Activated naive CD8-positive, alpha-beta T cell treated with anti-CD3 and anti-CD28 coated beads, Interleukin-2, amount 10 ng/mL, durations not matched to agents 7 days and 5 days (primary cell): Measurements from ENCODE around the gene ZFPL1. TPM values are rescaled to one million over a fixed set of nuclear protein-coding genes. Genes with fewer than 3 reads are reported as not detected.

Source experiments
- ATAC-seq: fragments of 150-1000 bp; cut with Tn5 transposase; one replicate; pipeline ENCODE4 v1.10.0; 2021; ENCODE audit warnings: low read depth, moderate library complexity
- POLR2A ChIA-PET: fragments of 350-600 bp; sonication (Branson Sonifier 250); formaldehyde crosslinking; loops from one replicate; lab custom pipeline; 2021; ENCODE audit warnings: antibody characterized with exemption; lab: Charles Lee
- DNase-seq: peaks from one replicate; pipeline ENCODE4 v3.0.0; 2021
- H3K27ac Mint-ChIP-seq: one replicate; pipeline ENCODE4 v1.8.0; 2022; ENCODE audit warnings: mild to moderate bottlenecking, mixed read lengths
- H3K27me3 Mint-ChIP-seq: one replicate; pipeline ENCODE4 v1.8.0; 2022; ENCODE audit warnings: mild to moderate bottlenecking, moderate library complexity, mixed read lengths
- H3K36me3 Mint-ChIP-seq: one replicate; pipeline ENCODE4 v1.8.0; 2021; ENCODE audit warnings: mild to moderate bottlenecking, mixed read lengths
- H3K4me1 Mint-ChIP-seq: one replicate; pipeline ENCODE4 v1.8.0; 2021; ENCODE audit warnings: mixed read lengths
- H3K4me3 Mint-ChIP-seq: one replicate; pipeline ENCODE4 v1.8.0; 2022; ENCODE audit warnings: mild to moderate bottlenecking, moderate library complexity, mixed read lengths
- H3K9me3 Mint-ChIP-seq: one replicate; pipeline ENCODE4 v1.8.0; 2021; ENCODE audit warnings: mixed read lengths
- total RNA-seq, 2 experiments: library from RNA; stranded (reverse); gene quantifications; one replicate each; pipeline ENCODE4 v1.2.3, GENCODE V29; 2021

ZFPL1 gene
- total RNA-seq, 2 experiments from 2014 or later: 37.3 to 41.2 TPM

GRCh38 chr11:65087216-65087615 lies 3.2 kb downstream of the ZFPL1 start:
- Mint-ChIP-seq H3K9me3 (no peaks in the 10 kb centered on the region), H3K27ac (no peak overlapping the region), H3K4me3 (no peak overlapping the region), H3K4me1 (peaks cover 21% of the 10 kb centered on the region), H3K36me3 (peaks cover 18% of the 10 kb centered on the region), H3K27me3 (no peaks in the 10 kb centered on the region)
- DNase-seq: no peak
- no peak for ATAC-seq
- POLR2A ChIA-PET: interaction anchor here (2.2 kb wide), 1 partner anchor 9 kb away, joined by 13 read pairs; the partner anchor contains the start of gene VPS51

- Mint-ChIP-seq H3K9me3 (no peaks in the 10 kb centered on the region), H3K27ac (no peak overlapping the region), H3K4me3 (no peak overlapping the region), H3K4me1 (peaks cover 16% of the 10 kb centered on the region), H3K36me3 (peaks cover 15% of the 10 kb centered on the region), H3K27me3 (no peaks in the 10 kb centered on the region)
- POLR2A ChIA-PET: no interaction called here
- no peak for ATAC-seq
- no peak for DNase-seq
Observed at GRCh38 chr11:65087827-65088226, 3.8 kb downstream of the ZFPL1 start.

- ATAC-seq: no peak
- peak overlapping the region; percentile 63 for H3K27ac Mint-ChIP-seq
- no peaks in the 10 kb centered on the region for H3K27me3 Mint-ChIP-seq
- no peaks in the 10 kb centered on the region for H3K9me3 Mint-ChIP-seq
- no peak overlapping the region for H3K4me3 Mint-ChIP-seq
- no peak for DNase-seq
- peaks cover 12% of the 10 kb centered on the region for H3K4me1 Mint-ChIP-seq
- H3K36me3 Mint-ChIP-seq: peaks cover 12% of the 10 kb centered on the region
- POLR2A ChIA-PET: interaction anchor here (1.1 to 1.5 kb wide), 2 partner anchors 9 to 75 kb away, joined by 4 read pairs; partner anchors contain the start of gene ARL2
Observed at GRCh38 chr11:65089621-65090020, 5.6 kb downstream of the ZFPL1 start.

- Mint-ChIP-seq H3K4me3 (no peak overlapping the region), H3K27me3 (no peaks in the 10 kb centered on the region)
Observed at GRCh38 chr11:65090628-65091027, 6.6 kb downstream of the ZFPL1 start.

GRCh38 chr11:65095427-65095826 lies 11.4 kb downstream of the ZFPL1 start:
- Mint-ChIP-seq H3K27me3 (no peaks in the 10 kb centered on the region), H3K36me3 (no peaks in the 10 kb centered on the region), H3K4me3 (peak overlapping the region; percentile 91), H3K27ac (peak overlapping the region; percentile 97), H3K4me1 (peaks cover 10% of the 10 kb centered on the region), H3K9me3 (no peaks in the 10 kb centered on the region)
- ATAC-seq: no peak
- POLR2A ChIA-PET: interaction anchor here (1.0 to 3.0 kb wide), 10 partner anchors 9 to 81 kb away, joined by 3 to 35 read pairs (median 6); partner anchors contain the start of genes ARL2, CDCA5, FAU and MRPL49
- no peak for DNase-seq

More at GRCh38 chr11:65090628-65091027, 6.6 kb downstream of the ZFPL1 start:
- Mint-ChIP-seq H3K36me3 (peaks cover 11% of the 10 kb centered on the region), H3K27ac (no peak overlapping the region), H3K4me1 (peaks cover 5% of the 10 kb centered on the region), H3K9me3 (no peaks in the 10 kb centered on the region)
- no peak for ATAC-seq
- DNase-seq: no peak
- POLR2A ChIA-PET: interaction anchor here (0.7 to 1.1 kb wide), 2 partner anchors 8 to 59 kb away, joined by 3 to 4 read pairs; no protein-coding TSS in a partner anchor

- ATAC-seq (peak; percentile 97), DNase-seq (peak; percentile 87)
- no peaks in the 10 kb centered on the region for H3K9me3 Mint-ChIP-seq
- H3K36me3 Mint-ChIP-seq: no peaks in the 10 kb centered on the region
- peaks cover 10% of the 10 kb centered on the region for H3K4me1 Mint-ChIP-seq
- POLR2A ChIA-PET: interaction anchor here (0.6 to 3.0 kb wide), 21 partner anchors 8 to 294 kb away, joined by 3 to 35 read pairs (median 4); partner anchors contain the start of genes ARL2, CDCA5, FAU and MRPL49
- peak within 1 kb of the TSS; percentile 91 for H3K4me3 Mint-ChIP-seq
- H3K27me3 Mint-ChIP-seq: no peaks in the 10 kb centered on the region
- peak within 1 kb of the TSS; percentile 97 for H3K27ac Mint-ChIP-seq
Observed at GRCh38 chr11:65095974-65096806, 12.2 kb downstream of the ZFPL1 start, which contains the start of gene VPS51. TSS of gene VPS51 (plus strand) at chr11:65096214. CDS start at chr11:65096251, 37 bp downstream.

- no peaks in the 10 kb centered on the region for H3K9me3 Mint-ChIP-seq
- no peak for ATAC-seq
- H3K4me1 Mint-ChIP-seq: peaks cover 10% of the 10 kb centered on the region
- POLR2A ChIA-PET: interaction anchor here (0.7 to 3.0 kb wide), 16 partner anchors 11 to 173 kb away, joined by 3 to 35 read pairs (median 6); partner anchors contain the start of genes ARL2, CDCA5, FAU and MRPL49
- no peak for DNase-seq
- H3K36me3 Mint-ChIP-seq: no peaks in the 10 kb centered on the region
- H3K27ac Mint-ChIP-seq: peak overlapping the region; percentile 97
- peak overlapping the region; percentile 91 for H3K4me3 Mint-ChIP-seq
- no peaks in the 10 kb centered on the region for H3K27me3 Mint-ChIP-seq
Observed at GRCh38 chr11:65096926-65097325, 12.9 kb downstream of the ZFPL1 start.

GRCh38 chr11:65100674-65101350 lies 16.8 kb downstream of the ZFPL1 start:
- H3K36me3 Mint-ChIP-seq: peaks cover 7% of the 10 kb centered on the region
- no peak overlapping the region for H3K4me3 Mint-ChIP-seq
- DNase-seq: no peak
- H3K27ac Mint-ChIP-seq: no peak overlapping the region
- no peaks in the 10 kb centered on the region for H3K27me3 Mint-ChIP-seq
- ATAC-seq: no peak
- no peaks in the 10 kb centered on the region for H3K9me3 Mint-ChIP-seq
- peaks cover 18% of the 10 kb centered on the region for H3K4me1 Mint-ChIP-seq
- POLR2A ChIA-PET: interaction anchor here (1.1 to 2.7 kb wide), 3 partner anchors 10 to 17 kb away, joined by 3 to 11 read pairs (median 5); partner anchors contain the start of genes CDCA5 and TM7SF2

- no peaks in the 10 kb centered on the region for H3K27me3 Mint-ChIP-seq
- peaks cover 16% of the 10 kb centered on the region for H3K4me1 Mint-ChIP-seq
- ATAC-seq: no peak
- peaks cover 7% of the 10 kb centered on the region for H3K36me3 Mint-ChIP-seq
- no peak overlapping the region for H3K27ac Mint-ChIP-seq
- POLR2A ChIA-PET: interaction anchor here (0.7 to 1.3 kb wide), 4 partner anchors 8 to 88 kb away, joined by 3 to 5 read pairs (median 4); partner anchors contain the start of genes ARL2 and CDCA5
- no peak for DNase-seq
- H3K4me3 Mint-ChIP-seq: no peak overlapping the region
- H3K9me3 Mint-ChIP-seq: no peaks in the 10 kb centered on the region
Observed at GRCh38 chr11:65102142-65103095, 18.4 kb downstream of the ZFPL1 start.

GRCh38 chr11:65103476-65103875 lies 19.5 kb downstream of the ZFPL1 start:
- ATAC-seq: no peak

GRCh38 chr11:65104628-65105027 lies 20.6 kb downstream of the ZFPL1 start:
- H3K4me3 Mint-ChIP-seq: peak overlapping the region; percentile 3
- ATAC-seq (no peak), DNase-seq (no peak)
- H3K4me1 Mint-ChIP-seq: peaks cover 13% of the 10 kb centered on the region
- no peaks in the 10 kb centered on the region for H3K27me3 Mint-ChIP-seq
- H3K36me3 Mint-ChIP-seq: peaks cover 7% of the 10 kb centered on the region
- POLR2A ChIA-PET: interaction anchor here (0.7 to 1.0 kb wide), 2 partner anchors 9 to 13 kb away, joined by 3 read pairs; partner anchors contain the start of genes VPS51 and ZNHIT2
- no peaks in the 10 kb centered on the region for H3K9me3 Mint-ChIP-seq
- H3K27ac Mint-ChIP-seq: peak overlapping the region; percentile 73

More at GRCh38 chr11:65103476-65103875, 19.5 kb downstream of the ZFPL1 start:
- DNase-seq: no peak
- no peak overlapping the region for H3K27ac Mint-ChIP-seq
- POLR2A ChIA-PET: interaction anchor here (0.7 to 1.0 kb wide), 2 partner anchors 7 to 72 kb away, joined by 3 to 4 read pairs; partner anchors contain the start of gene VPS51
- no peaks in the 10 kb centered on the region for H3K27me3 Mint-ChIP-seq
- peaks cover 13% of the 10 kb centered on the region for H3K4me1 Mint-ChIP-seq
- no peaks in the 10 kb centered on the region for H3K9me3 Mint-ChIP-seq
- H3K36me3 Mint-ChIP-seq: peaks cover 7% of the 10 kb centered on the region
- H3K4me3 Mint-ChIP-seq: no peak overlapping the region

- peaks cover 28% of the 10 kb centered on the region for H3K4me1 Mint-ChIP-seq
- peaks cover 9% of the 10 kb centered on the region for H3K36me3 Mint-ChIP-seq
- DNase-seq: no peak
- no peak overlapping the region for H3K4me3 Mint-ChIP-seq
- H3K27ac Mint-ChIP-seq: peak overlapping the region; percentile 56
- ATAC-seq: no peak
- no peaks in the 10 kb centered on the region for H3K9me3 Mint-ChIP-seq
- no peaks in the 10 kb centered on the region for H3K27me3 Mint-ChIP-seq
- POLR2A ChIA-PET: no interaction called here
Observed at GRCh38 chr11:65107078-65107477, 23.1 kb downstream of the ZFPL1 start.
